Measurements from ENCODE around the gene ANKH.

DNA sequence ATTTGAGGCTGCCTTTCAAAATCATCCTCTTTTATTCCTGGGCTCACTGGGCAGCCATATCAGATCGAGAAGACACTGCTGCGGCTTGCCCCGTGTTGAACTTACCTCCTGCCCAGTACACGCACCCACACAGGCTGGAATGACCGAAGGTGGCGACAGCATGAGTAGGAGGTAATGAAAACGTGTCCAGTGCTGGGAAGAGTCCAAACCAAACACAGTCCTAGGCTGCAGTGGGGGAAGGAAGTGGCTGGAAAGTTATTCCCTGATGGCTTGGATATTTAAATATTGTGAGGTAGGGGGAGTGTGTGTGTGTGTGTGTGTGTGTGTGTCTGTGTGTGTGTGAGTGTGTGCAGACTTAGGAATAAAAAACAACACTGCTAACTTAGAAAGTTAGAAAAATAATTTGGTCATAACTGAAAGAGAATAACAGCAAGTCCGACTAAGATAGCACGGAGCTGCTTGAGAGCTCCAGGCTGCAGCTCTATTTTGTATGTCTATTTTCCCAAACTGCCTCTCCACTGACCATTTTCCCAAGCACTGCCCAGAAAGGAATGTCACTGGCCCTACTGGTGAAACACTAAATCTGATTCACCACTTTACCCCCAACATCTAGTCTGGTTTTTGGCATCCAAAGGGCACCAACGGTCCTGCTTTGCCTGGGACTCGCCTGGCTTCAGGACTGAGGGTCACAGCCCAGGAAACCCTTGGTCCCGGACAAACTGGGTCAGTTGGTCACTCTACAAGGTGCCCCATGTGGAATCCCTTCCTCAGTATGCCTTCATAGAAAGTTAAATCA lies 41.2 kb downstream of the ANKH start:
- TF ChIP-seq, protein P1, sequence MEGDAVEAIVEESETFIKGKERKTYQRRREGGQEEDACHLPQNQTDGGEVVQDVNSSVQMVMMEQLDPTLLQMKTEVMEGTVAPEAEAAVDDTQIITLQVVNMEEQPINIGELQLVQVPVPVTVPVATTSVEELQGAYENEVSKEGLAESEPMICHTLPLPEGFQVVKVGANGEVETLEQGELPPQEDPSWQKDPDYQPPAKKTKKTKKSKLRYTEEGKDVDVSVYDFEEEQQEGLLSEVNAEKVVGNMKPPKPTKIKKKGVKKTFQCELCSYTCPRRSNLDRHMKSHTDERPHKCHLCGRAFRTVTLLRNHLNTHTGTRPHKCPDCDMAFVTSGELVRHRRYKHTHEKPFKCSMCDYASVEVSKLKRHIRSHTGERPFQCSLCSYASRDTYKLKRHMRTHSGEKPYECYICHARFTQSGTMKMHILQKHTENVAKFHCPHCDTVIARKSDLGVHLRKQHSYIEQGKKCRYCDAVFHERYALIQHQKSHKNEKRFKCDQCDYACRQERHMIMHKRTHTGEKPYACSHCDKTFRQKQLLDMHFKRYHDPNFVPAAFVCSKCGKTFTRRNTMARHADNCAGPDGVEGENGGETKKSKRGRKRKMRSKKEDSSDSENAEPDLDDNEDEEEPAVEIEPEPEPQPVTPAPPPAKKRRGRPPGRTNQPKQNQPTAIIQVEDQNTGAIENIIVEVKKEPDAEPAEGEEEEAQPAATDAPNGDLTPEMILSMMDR (IDR thresholded peaks at IDR 0.05): no peak
- TF ChIP-seq EZH2phosphoT487 (IDR thresholded peaks at IDR 0.05) (no peak), EZH2 (IDR thresholded peaks at IDR 0.05) (no peak)

All from neural progenitor cell (in vitro differentiated cells).